Raji (cell line): Measurements from ENCODE around the gene ZDHHC7.

Experiments
- POLR2A ChIP-seq: IDR thresholded peaks from 2 replicates; pipeline ENCODE4 v1.6.1; 2011; ENCODE audit warnings: low read depth, low read length, control low read depth; ENCODE audit not compliant: insufficient read depth

The ZDHHC7 gene

DNA sequence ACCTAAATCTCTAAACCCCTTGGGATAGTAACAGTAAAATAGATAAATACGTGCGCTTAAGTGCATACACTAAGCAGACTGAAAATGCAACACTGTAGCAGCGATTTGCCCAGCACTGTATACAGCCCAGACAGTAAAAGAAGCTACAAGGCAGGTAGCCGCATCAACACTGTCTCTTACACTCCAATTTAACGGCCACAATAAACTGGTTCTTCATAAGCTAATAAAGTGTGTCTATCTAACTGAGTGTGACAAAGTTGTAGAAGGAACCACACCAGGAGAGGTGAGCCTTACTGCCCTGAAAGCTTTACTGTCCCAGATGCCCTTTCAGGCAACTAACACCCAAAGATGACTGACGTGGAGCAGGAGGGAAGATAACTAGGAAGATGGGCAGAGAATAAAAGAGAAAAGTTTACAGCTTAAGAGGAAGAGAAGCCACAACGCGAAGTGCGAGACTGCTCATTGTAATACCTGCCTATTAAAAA lies 847 bp downstream of the ZDHHC7 start:
- TF ChIP-seq POLR2A, result no peak

DNA sequence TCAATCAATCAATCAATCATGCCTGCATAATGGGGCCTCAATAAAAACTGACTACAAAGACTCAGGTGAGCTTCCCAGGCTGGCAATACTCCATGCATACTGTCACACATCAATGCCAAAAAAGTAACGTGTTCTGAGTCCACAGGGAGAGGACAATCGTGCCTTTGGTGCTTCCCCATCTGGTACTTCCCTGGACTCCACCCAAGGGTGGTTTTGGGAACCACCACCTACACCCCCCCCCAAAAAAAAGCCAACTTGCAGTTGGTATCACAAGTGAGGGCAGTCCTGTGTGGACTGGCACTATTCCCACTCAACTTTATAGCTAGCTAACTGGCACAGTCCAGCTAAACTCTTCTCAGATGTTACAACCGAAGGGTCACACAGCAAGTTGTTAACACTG lies 3.1 kb downstream of the ZDHHC7 start:
- no peak for TF ChIP-seq POLR2A

DNA sequence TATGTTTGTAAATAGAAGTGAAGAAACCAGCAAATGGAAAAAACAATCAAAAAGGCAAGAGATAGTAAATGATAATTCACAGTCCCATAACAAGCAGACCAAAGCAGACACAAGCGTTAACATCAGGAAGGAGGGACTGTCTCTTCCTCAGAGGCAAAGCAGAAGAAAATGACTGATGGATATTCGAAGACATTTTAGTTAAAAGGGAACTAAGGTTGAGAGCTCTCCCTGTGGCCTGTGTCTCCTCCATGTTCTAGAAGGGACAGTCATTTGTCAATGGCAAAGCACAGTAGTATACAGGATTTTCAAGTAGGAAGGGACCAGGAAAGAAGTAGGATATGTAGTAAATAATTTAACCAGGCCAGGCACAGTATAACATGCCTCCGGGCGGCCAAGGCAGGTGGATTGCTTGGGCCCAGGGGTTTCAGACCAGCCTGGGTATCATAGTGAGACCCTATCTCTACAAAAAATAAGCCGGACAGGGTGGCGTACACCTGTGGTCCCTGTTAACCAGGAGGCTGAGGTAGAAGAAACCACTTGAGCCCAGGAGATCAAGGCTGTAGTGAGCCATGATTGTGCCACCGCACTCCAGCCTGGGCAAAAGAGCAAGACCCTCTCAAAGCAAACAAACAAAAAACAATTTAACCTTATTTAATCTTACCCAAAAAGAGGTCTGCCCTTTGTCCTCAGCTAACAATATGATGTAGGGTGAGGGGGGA lies 3.7 kb downstream of the ZDHHC7 start:
- no peak for TF ChIP-seq POLR2A

DNA sequence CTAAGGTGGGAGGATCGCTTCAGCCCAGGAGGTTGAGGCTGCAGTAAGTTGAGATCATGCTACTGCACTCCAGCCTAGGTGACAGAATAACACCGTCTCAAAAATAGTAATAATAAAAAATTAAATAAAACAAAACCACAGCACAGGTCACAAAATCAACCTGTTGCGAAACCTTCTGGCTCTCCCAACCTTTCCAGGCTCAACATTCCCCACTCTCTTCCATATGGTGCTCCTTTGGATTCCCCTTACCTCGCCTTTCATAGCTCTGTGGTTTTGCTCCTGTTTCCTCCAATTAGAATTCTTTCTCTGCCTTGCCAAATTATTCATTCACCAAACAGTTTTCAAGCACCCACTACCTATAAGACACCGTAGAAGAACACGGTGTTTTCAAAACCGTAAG lies 4.7 kb downstream of the ZDHHC7 start:
- no peak for TF ChIP-seq POLR2A

DNA sequence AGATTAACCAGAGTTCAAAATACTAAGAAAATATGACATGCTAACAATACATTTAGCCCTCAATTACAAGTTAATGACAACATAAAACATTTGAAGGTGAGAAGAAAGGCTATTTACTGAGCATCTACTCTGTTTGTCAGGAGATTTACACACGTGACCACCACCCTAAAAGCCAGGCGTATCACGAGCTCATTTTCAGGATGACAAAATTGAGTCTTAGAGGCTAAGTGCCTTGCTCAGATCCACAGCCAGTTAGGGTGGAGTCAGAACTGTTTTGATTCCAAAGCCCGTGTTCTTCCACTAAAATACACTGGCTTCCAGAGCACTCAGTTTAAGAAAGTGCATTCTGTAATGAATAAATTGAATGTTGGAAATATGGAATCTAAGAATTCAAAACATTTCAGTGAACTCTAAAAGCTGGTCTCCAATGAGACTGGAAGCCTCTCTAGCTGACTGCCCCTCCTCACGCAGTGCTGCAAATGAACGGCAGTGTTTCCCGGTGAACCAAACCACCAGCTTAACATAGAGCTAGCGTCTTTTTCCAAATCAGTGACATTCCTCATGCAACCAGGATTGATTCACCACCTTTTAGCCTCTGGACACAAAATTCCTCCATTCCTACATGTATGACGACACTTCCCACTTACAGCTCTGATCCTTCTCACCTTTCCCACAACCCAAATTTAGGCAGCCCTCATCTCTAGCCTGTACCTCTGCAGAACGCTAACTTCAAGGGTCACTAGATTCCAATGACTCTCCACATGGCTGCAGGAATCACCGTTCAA lies 5.9 kb downstream of the ZDHHC7 start:
- TF ChIP-seq POLR2A, result no peak

DNA sequence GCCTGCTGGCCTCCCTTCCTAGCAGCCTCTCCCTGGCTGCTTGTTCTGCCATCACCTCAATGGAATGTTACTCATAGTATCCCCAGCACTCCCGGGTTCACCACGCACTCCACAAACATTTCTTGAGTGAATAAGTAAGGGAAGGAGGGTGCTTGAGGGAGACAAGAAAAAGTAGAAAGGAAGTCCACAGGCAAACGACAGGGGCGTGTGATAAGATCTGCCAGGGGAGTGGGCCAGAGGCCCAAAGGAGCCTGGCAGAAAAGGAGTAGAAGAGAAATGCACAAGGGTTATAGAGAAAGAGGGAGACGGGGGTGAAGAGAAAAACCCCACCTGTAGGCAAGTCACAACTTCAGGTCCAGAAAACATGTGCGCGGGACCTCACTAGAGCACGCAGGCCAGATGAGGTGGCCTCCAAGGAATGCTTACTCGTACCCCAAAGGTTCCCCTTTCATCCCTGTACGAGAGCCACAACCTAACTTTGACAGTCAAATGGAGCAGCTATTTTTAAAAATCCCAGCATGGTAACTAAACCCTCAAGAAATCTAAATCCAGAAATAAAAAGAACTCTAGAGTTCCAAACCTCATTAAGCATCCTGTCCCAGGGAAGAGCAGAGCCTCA lies 6.6 kb downstream of the ZDHHC7 start:
- no peak for TF ChIP-seq POLR2A

DNA sequence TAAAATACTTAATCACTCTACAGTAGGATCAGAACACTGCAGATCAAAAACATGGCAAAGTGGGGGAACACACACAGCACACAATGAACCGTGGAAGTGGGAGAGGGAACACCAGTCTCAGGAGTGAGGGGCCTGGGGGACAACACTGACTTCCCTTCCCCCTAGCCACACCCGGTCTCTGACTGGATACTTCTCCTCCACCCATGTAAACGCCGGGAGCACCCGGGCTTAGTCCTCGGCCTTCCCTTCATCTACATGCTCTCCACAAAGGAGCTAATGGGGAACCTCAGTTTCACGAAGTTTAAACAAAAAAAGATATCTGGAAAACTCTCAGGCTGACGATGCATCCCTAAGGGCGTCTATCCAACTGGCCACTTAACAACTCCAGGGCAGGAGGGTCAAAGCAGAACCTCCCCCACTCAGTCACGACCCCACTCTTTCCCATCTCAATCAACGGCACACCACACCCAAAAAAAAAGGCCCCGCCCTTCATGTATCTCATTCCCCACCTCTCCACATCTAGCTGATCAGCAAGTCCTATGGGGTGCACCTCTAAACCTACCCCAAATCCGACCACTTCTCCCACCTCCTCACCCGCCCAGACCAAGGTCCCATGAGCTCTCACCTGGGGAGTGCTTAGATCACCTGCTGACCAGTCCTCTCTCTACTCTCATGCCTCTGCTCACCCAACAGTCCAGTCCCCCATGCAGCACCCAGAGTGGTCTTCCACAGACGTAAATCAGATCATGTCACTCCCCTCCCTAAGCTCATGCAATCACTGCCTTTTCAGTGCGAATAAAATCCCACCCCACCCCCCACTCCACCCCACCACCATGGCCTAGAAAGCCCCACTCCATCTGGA lies 7.4 kb downstream of the ZDHHC7 start:
- no peak for TF ChIP-seq POLR2A

DNA sequence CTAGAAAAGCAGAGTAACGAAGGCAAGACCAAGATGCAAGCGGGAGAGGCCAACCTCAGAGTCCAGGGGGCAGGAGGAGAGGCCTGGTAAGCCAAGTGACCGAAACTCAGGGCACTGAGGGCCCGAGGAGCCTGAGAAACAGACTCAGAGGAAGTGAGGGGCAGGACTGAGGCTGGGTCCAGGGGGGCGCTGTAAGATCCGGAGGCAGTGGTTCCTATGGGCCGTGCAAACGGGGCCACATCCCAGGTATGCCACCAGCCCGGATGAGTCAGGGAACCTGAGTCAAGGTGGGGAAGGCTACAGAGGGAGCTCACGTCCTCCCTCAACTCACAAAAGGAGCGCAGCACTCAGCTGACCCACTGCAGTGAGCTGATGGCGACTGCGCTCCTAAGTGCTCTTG lies 8.3 kb downstream of the ZDHHC7 start:
- no peak for TF ChIP-seq POLR2A

DNA sequence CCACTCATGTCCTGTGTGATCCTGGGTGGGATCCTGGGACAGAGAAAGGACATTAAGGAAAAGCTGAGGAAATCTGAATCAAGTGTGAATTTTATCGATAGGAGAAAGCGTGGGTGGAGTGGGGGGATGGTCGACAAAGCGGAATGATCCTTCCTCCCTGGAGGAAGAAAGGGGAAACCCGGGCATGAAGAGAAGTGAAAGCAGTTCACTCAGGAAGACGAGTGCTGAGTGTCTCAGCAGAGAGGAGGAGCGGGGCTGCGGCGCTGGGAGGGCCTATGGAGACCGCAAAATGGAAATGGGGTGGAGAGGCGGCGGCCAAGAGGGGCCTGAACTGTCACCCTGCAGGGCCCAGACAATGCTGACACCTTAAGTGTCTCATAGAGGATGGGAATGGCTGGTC lies 8.7 kb downstream of the ZDHHC7 start:
- no peak for TF ChIP-seq POLR2A

DNA sequence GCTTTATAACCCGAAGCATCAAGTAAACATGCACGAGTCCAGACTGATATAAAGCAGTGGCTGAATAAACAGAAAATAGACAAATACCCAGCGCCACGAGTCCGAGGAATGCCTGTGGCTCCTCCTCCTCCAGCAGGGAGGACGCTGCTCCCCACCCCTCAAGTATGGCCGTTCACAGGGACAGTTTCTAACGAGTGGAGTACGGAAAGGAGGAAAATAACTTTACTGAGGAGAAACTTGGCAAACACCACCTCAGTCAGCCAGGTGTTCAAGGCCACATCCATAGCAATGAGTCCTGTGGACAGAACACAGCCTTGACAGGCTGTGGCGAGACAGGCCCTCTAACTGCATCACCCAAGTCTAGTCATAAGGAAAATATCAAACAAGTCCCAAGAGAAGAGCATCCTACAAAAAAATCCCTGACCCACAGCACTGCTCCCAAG lies 9.2 kb downstream of the ZDHHC7 start:
- no peak for TF ChIP-seq POLR2A

DNA sequence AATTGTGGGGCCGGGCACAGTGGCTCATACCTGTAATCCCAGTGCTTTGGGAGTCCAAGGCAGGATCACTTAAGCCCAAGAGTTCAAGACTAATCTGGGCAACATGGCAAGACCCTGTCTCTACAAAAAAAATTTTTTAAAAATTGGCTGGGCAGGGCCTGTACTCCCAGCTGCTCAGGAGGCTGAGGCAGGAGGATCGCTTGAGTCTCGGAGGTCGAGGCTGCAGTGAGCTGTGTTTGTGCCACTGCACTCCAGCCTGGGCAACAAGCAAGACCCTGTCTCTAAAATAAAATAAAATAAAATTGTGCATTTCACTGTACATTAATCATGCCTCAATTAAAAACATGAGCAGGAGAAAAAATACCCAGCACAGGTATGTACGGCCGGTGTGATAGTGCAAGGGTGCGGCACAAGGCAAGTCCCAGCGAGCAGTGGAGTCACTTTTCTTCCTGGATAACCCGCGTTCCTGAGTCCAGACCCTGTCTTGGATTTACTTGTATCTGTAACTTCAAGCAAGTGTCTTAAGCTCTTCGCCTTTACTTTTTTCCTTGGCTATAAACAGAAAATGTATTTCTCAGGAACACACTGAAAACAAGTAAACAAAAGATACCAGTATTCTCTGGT lies 11.4 kb downstream of the ZDHHC7 start:
- TF ChIP-seq POLR2A, result no peak

DNA sequence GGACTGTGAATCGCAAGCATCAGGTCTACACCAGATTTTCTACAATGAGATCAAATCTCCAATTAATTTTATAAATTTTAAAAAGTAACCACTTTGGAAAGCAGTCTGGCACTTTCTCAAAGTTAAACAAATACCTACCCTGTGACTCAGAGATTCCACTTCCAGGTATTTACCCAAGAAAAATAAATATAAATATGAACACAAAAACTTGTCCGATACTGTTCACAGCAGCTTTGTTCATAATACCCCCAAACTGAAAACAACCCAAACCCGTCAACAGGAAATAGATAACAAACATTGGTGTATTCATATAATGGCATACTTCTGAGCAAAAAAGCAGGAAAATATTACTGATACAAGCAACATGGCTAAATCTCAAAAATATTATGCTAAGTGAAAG lies 12.1 kb downstream of the ZDHHC7 start:
- TF ChIP-seq POLR2A, result no peak

DNA sequence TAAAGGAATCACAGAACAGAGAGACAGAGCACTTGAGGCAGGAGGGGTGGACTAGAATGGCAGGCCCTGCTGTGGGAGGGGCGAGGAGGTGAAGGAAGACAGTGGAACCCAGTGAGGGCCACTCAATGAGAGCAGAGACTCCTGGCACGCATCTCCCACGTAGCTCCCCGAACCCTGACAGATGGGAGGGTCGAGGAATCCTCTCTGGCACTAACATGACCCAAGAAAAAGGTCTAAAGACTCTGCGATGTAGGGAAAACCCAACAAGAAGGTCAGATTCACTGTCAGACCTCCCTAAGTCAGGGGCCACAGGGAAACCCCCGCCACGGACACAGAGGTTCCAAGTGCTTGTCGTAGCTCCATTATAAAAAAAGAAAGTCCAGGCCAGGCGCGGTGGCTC lies 15.0 kb downstream of the ZDHHC7 start:
- no peak for TF ChIP-seq POLR2A

DNA sequence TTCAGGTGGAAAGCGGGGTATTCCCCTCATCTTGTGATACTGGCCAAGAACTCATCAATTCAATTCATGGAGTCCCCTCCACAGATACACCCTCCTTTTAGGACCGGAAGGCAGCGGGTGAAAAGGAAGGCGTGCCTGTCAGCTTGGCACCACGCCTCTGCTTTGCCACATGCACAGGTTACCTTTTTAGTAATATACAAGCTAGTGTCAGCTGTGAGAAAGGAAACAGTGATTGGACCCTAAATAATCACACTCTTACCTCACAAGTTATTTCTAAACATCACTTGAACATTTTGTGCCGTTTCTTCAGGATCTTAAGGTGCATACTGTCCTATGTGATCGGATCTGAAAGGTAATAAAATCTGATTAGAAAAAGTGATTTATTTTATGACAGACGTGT lies 15.7 kb downstream of the ZDHHC7 start:
- no peak for TF ChIP-seq POLR2A

DNA sequence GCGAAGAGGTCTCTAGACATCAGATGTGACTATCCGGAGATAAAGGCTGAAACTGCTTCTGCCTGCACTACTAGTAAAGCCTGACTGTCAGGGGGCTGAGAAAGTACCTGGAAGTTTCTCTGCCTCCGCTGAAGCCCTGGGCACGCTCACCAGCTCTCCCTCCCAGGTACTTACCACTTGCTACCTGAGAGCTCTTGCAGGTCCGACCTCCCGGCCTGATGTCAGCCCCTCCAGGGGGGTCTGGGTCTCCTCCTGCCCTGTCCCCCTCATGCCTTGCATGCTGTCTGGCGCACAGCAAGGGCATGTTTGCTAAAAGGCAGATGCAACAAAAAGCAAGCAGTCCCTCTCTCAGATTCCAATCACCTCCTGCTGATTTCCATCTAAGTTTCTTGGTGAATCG lies 17.4 kb downstream of the ZDHHC7 start:
- no peak for TF ChIP-seq POLR2A

DNA sequence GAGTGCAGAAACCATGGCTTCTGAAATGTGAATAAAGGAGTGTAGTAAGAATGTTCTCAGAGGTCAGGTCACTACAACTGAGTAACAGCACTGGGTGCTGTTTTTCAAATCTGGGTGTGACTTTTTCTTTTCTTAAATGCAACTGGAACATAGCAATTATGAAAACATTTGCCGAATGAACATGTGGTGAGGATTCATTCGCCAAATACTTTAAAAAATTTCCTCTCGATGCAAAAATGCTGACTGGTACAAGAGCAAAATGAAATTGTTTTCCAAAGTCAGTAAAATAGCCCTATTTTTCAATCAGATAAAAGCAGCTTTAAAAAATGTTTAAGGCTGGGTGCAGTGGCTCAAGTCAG lies 18.6 kb downstream of the ZDHHC7 start:
- no peak for TF ChIP-seq POLR2A
